ENCODE data around the gene TLN1.

TLN1 gene

DNA sequence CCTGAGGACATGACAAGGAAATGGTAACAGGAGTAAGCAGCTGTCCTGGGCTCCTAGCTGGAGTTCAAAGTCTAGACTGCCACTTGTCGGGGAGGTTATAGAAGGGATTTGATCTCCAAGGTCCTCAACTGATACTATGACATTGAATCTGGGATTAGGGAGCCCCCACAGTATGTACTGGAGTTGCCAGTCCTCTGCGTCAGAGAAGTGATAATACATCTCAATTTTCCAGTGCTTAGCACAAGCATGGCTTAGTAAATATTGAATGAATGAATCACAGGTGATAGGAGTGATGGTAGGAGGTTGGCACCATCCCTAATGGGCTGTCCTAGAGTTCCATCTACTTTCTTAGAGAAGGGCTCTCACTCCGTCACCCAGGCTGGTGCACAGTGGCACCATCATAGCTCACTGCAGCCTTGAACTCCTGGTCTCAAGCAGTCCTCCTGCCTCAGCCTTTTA, 36.0 kb downstream of the TLN1 start:
- no peak overlapping the region for H3K4me3 ChIP-seq (ENCODE audit: low read length)
- TF ChIP-seq, protein P1, sequence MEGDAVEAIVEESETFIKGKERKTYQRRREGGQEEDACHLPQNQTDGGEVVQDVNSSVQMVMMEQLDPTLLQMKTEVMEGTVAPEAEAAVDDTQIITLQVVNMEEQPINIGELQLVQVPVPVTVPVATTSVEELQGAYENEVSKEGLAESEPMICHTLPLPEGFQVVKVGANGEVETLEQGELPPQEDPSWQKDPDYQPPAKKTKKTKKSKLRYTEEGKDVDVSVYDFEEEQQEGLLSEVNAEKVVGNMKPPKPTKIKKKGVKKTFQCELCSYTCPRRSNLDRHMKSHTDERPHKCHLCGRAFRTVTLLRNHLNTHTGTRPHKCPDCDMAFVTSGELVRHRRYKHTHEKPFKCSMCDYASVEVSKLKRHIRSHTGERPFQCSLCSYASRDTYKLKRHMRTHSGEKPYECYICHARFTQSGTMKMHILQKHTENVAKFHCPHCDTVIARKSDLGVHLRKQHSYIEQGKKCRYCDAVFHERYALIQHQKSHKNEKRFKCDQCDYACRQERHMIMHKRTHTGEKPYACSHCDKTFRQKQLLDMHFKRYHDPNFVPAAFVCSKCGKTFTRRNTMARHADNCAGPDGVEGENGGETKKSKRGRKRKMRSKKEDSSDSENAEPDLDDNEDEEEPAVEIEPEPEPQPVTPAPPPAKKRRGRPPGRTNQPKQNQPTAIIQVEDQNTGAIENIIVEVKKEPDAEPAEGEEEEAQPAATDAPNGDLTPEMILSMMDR (conservative IDR thresholded peaks at IDR 0.05; ENCODE audit: low read depth, low read length) = no peak
- DNase-seq (ENCODE audit: low read depth) = no peak

DNA sequence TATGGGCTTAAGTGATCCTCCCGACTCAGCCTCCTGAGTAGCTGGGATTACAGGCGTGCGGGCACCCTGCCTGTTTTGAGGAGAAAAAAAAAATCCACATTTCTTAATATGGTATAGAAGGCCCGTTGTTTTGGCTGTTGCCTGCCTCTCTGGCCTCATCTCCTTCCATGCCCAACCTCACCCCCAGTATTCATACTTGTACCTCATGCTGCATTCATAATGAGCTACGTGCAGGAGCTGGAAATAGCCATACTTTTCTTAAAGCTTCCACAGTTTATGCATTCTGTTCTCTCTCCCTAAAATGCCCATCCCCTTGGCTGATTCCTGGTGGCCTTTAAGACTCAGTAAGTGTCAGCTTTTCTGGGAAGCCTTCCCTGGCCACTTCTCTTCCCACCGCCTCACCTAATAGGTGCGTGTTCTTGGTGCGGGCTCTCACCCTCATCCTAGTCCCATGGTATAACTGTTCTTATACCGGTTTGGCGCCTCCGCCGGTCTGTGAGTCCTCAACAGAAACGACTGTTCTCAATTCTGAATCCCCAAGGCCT, 40.2 kb downstream of the TLN1 start:
- no peak overlapping the region for H3K4me3 ChIP-seq (ENCODE audit: low read length)
- no peak for DNase-seq (ENCODE audit: low read depth)

DNA sequence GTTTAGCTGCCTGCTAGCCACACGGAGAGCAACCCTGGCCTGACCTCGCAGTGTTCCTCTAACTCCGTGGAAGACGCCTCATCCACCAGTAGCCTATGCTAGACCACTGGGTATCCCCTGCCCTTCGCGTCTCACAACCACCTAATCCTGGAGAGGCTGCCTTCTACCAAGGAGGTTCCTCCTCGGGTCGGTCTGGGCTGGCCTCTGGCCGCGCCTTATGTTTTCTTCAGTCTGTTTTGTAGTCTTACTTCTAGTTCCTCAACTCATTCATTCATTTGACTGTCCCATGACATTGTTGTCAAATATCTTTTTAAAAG, 40.7 kb downstream of the TLN1 start:
- TF ChIP-seq, protein P1 (conservative IDR thresholded peaks at IDR 0.05; ENCODE audit: low read depth, low read length) = no peak
- no peak for DNase-seq (ENCODE audit: low read depth)
- peak overlapping the region; percentile 81 for H3K4me3 ChIP-seq (ENCODE audit: low read length)

More for the DNA sequence above, 40.2 kb downstream of the TLN1 start:
- TF ChIP-seq, protein P1 (conservative IDR thresholded peaks at IDR 0.05; ENCODE audit: low read depth, low read length) = no peak

DNA sequence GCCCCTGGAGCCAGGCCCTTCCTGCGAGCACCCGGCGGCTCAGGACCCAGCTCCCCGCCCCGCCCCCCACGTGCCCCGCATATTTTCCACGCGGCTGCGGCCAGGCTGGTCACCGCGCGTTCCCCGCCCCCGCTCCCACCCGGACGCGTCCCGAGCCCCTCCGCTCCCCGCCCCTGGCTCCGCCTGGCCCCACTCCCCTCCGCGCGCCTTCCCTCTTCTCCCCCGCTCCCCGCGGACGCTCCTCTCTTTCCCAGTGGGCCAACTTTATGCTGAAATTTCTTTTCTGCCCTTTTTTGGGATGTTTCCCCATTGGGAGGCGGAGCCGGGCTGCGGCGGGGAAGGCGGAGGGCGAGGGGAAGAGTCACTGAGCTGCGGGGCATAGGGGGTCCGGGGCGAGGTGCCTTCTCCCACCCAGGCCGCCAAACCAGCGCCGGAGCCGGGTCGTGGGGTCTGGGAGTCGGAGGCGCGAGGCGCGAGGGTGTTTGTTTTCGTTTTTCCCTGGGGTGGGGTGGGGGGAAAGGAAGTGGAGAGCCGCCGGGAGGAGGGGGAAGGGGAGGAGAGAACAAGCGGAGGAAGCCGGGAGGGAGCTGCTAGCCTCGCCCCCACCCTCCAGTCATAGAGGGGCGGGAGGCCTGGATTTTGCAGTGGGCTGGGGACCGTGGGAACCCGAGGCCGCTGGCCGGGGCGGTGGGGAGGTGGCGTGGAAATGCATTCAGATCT, 41.2 kb downstream of the TLN1 start:
- DNase-seq (ENCODE audit: low read depth) = no peak
- H3K4me3 ChIP-seq (ENCODE audit: low read length) = peak overlapping the region; percentile 81
- TF ChIP-seq, protein P1 (conservative IDR thresholded peaks at IDR 0.05; ENCODE audit: low read depth, low read length) = no peak

DNA sequence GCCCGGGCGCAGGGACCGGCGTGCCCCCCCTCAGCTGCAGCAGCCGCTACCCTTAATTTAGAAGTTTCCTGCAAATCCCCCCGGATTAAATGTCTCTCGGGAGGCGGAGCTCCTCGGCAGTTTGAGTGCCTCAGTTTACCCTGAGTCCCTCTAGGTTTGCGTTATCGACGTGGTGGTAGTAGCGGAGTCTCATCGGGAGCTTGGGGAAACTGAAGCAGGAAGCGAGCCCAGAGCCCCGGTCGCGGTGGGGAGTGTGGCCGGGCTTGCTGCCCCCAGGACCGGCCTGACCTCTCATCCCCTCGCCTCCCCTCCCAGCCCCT, 41.7 kb downstream of the TLN1 start:
- H3K4me3 ChIP-seq (ENCODE audit: low read length) = peak overlapping the region; percentile 81
- TF ChIP-seq, protein P1 (conservative IDR thresholded peaks at IDR 0.05; ENCODE audit: low read depth, low read length) = no peak
- no peak for DNase-seq (ENCODE audit: low read depth)

DNA sequence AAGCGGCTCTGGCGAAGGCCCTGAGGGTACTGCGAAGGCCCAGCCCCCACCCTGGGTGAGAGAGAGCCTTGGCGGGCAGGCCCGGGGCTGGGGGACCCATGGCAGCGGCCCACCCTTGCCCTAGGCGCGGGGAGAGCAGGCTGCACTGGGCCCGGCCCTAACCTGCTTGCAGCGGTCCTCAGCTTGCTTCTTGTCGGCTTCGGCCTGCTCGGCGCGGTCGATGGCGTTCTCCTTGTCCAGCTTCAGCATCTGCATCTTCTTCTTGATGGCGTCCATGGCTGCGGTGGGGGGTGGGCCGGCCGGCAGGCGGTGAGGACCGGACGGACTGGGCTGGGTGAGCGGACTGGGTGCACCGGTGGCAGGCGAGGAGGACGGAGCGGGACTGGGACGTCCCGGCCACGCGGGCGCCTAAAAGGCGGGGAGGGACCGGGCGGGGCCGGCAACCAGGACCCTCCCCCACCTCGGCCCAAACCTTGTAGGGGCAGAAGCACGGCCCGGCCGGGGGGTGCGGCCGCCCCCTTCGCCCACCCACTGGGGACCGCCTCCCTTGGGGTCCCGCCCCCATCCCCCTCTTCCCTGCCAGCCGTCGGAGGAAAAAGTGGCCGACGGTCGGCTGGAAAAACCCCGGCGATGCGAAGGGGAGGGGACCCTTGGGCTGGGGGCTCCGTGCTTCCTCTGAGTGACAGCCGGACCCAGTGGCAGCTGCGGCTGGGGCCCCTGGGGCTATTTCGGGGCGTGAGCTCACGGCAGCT, 42.3 kb downstream of the TLN1 start, which contains the start of gene TPM2:
Gene TPM2 (minus strand): TSS at position 384 of the 752 bp plus-strand sequence. CDS start 108 bp downstream, at position 276.
- TF ChIP-seq, protein P1 (conservative IDR thresholded peaks at IDR 0.05; ENCODE audit: low read depth, low read length) = no peak
- DNase-seq (ENCODE audit: low read depth) = no peak
- peak within 1 kb of the TSS; percentile 81 for H3K4me3 ChIP-seq (ENCODE audit: low read length)
